GM23338 (cell line): Measurements from ENCODE around the gene FRY. TPM values are rescaled to one million over a fixed set of nuclear protein-coding genes. Genes with fewer than 3 reads are reported as not detected.

Experiments
- ATAC-seq: fragments of 200-7000 bp; cut with Tn5 transposase; 3 replicates; pipeline ENCODE4 v1.9.1; 2020
- DNase-seq: peaks from one replicate; pipeline ENCODE4 v3.0.0-alpha.2; 2015; ENCODE audit warnings: low spot score
- H2AFZ ChIP-seq: fragments of 200-600 bp; sonication (generic); 2 replicates; pipeline ENCODE4 v1.8.0; 2016; ENCODE audit warnings: antibody characterized with exemption, mild to moderate bottlenecking, moderate library complexity
- H3F3A ChIP-seq: fragments of 200-600 bp; sonication (generic); replicated peaks from 2 replicates; pipeline ENCODE4 v1.8.0; 2017; ENCODE audit warnings: antibody characterized with exemption, mixed run types, low read depth
- H3K27ac ChIP-seq: fragments of 200-600 bp; sonication (generic); 2 replicates; pipeline ENCODE4 v1.6.1; 2016; ENCODE audit warnings: low read depth
- H3K27me3 ChIP-seq: fragments of 200-600 bp; sonication (generic); 2 replicates; pipeline ENCODE4 v1.8.0; 2016; ENCODE audit warnings: mild to moderate bottlenecking, mixed run types, moderate library complexity; ENCODE audit not compliant: insufficient read depth
- H3K36me3 ChIP-seq: fragments of 200-600 bp; sonication (generic); 2 replicates; pipeline ENCODE4 v1.8.0; 2016; ENCODE audit warnings: mild to moderate bottlenecking; ENCODE audit not compliant: insufficient read depth
- H3K4me1 ChIP-seq: fragments of 200-600 bp; sonication (generic); 2 replicates; pipeline ENCODE4 v1.8.0; 2016; ENCODE audit warnings: mild to moderate bottlenecking, moderate library complexity; ENCODE audit not compliant: insufficient read depth
- H3K4me2 ChIP-seq: fragments of 200-600 bp; sonication (generic); 2 replicates; pipeline ENCODE4 v1.7.1; 2017; ENCODE audit warnings: mixed run types
- H3K4me3 ChIP-seq: fragments of 200-600 bp; sonication (generic); 2 replicates; pipeline ENCODE4 v1.6.1; 2016; ENCODE audit warnings: mixed run types
- H3K79me2 ChIP-seq: fragments of 200-600 bp; sonication (generic); replicated peaks from 2 replicates; pipeline ENCODE4 v1.8.0; 2017; ENCODE audit warnings: mild to moderate bottlenecking; ENCODE audit not compliant: insufficient read depth
- H3K9me2 ChIP-seq: fragments of 200-600 bp; sonication (generic); 2 replicates; pipeline ENCODE4 v1.8.0; 2017; ENCODE audit not compliant: insufficient read depth
- H4K20me1 ChIP-seq: fragments of 200-600 bp; sonication (generic); replicated peaks from 2 replicates; pipeline ENCODE4 v1.8.0; 2017; ENCODE audit warnings: mild to moderate bottlenecking; ENCODE audit not compliant: insufficient read depth
- H3K27ac Mint-ChIP-seq: 2 replicates; pipeline ENCODE4 v1.8.0; 2020; ENCODE audit warnings: inconsistent platforms, mild to moderate bottlenecking, moderate library complexity, mixed read lengths
- H3K27me3 Mint-ChIP-seq: 3 replicates; pipeline ENCODE4 v1.8.0; 2022; ENCODE audit warnings: low read depth, mild to moderate bottlenecking, moderate library complexity, mixed read lengths, inconsistent platforms; ENCODE audit not compliant: insufficient read depth, poor library complexity
- H3K36me3 Mint-ChIP-seq: 3 replicates; pipeline ENCODE4 v1.8.0; 2021; ENCODE audit warnings: low read depth, mild to moderate bottlenecking, inconsistent platforms, moderate library complexity, mixed read lengths
- H3K4me1 Mint-ChIP-seq: 3 replicates; pipeline ENCODE4 v1.8.0; 2020; ENCODE audit warnings: mild to moderate bottlenecking, inconsistent platforms, mixed read lengths
- H3K4me3 Mint-ChIP-seq: 3 replicates; pipeline ENCODE4 v1.8.0; 2021; ENCODE audit warnings: moderate library complexity, mild to moderate bottlenecking, inconsistent platforms, mixed read lengths
- H3K9me3 Mint-ChIP-seq: 3 replicates; pipeline ENCODE4 v1.8.0; 2020; ENCODE audit warnings: moderate library complexity, mild to moderate bottlenecking, inconsistent platforms, mixed read lengths
- CREB1 ChIP-seq: fragments of 250-450 bp; sonication (Bioruptor Pico); IDR thresholded peaks from 2 replicates; pipeline ENCODE4 v1.5.0; 2020; ENCODE audit warnings: low read depth, mild to moderate bottlenecking, moderate library complexity
- CTCF ChIP-seq, 2 experiments: fragments of 200-600 bp in 1 of 2; sonication (generic) in 1 of 2; conservative IDR thresholded peaks; 2 replicates each; pipeline versions ENCODE4 v1.5.1 to v1.6.1; 2016 to 2017; ENCODE audit warnings: antibody characterized with exemption in 2 of 2, low read depth in 2 of 2, mild to moderate bottlenecking in 2 of 2, moderate library complexity in 1 of 2
- ETS1 ChIP-seq: IDR thresholded peaks from 2 replicates; pipeline ENCODE4 v1.6.1; 2016; ENCODE audit warnings: antibody characterized with exemption
- EZH2 ChIP-seq: fragments of 200-600 bp; sonication (generic); IDR thresholded peaks from one replicate; pipeline ENCODE4 v1.8.0; 2017; ENCODE audit warnings: antibody characterized with exemption, mild to moderate bottlenecking, low read depth; ENCODE audit not compliant: unreplicated experiment
- EZH2phosphoT487 ChIP-seq: fragments of 200-600 bp; sonication (generic); IDR thresholded peaks from one replicate; pipeline ENCODE4 v1.8.1; 2018; ENCODE audit warnings: antibody characterized with exemption; ENCODE audit not compliant: unreplicated experiment
- JUNB ChIP-seq: IDR thresholded peaks from one replicate; pipeline ENCODE4 v1.6.1; 2016; ENCODE audit warnings: antibody characterized with exemption; ENCODE audit not compliant: unreplicated experiment
- POLR2AphosphoS5 ChIP-seq: IDR thresholded peaks from 2 replicates; pipeline ENCODE4 v1.6.1; 2016; ENCODE audit warnings: antibody characterized with exemption, low read depth
- STAT1 ChIP-seq: IDR thresholded peaks from one replicate; pipeline ENCODE4 v1.6.1; 2016; ENCODE audit warnings: antibody characterized with exemption; ENCODE audit not compliant: unreplicated experiment
- ZNF114 ChIP-seq: fragments of 250-450 bp; sonication (Bioruptor Pico); IDR thresholded peaks from 2 replicates; pipeline ENCODE4 v1.5.0; 2020; ENCODE audit warnings: mild to moderate bottlenecking, moderate library complexity
- ZNF331 ChIP-seq: fragments of 250-450 bp; sonication (Bioruptor Pico); IDR thresholded peaks from 2 replicates; pipeline ENCODE4 v1.5.0; 2020; ENCODE audit warnings: low read depth, mild to moderate bottlenecking, moderate library complexity
- polyA plus RNA-seq: library from polyadenylated mRNA; unstranded; fragments of >200 nt; fragmentation: Nextera tagmentation; extraction: Ambion mirVana; gene quantifications from 2 replicates; pipeline ENCODE4 v1.2.1, GENCODE V29; 2016
- total RNA-seq: library from RNA; depleted of rRNA; stranded (reverse); fragments of >200 nt; shearing (Covaris generic); gene quantifications from 2 replicates; pipeline ENCODE4 v1.2.3, GENCODE V29; 2014

Gene FRY
- total and polyA plus RNA-seq, 2 experiments from 2014 or later, result 2.4 to 10.1 TPM

GRCh38 chr13:32259116-32259515 is 227.5 kb downstream of the FRY start:
- no peak overlapping the region for H3K4me3 ChIP-seq
- H4K20me1 ChIP-seq, result no peaks in the 10 kb centered on the region
- no peaks in the 10 kb centered on the region for H3F3A ChIP-seq
- TF ChIP-seq ZNF331 (no peak), CTCF (conservative IDR thresholded peaks at IDR 0.05; ENCODE audit: low read depth in 2 of 2) (peak; percentile 22 to 30; a peak in 3 of 4 replicates)
- Mint-ChIP-seq H3K4me1 (no peaks in the 10 kb centered on the region), H3K9me3 (no peaks in the 10 kb centered on the region), H3K27ac (no peak overlapping the region), H3K27me3 (peaks cover 2% of the 10 kb centered on the region), H3K36me3 (no peaks in the 10 kb centered on the region), H3K4me3 (no peak overlapping the region)
- no peaks in the 10 kb centered on the region for H3K4me1 ChIP-seq
- no peaks in the 10 kb centered on the region for H3K27me3 ChIP-seq
- peak; percentile 49 for DNase-seq
- H3K9me2 ChIP-seq, result no peaks in the 10 kb centered on the region
- H2AFZ ChIP-seq, result no peak overlapping the region
- H3K79me2 ChIP-seq, result no peaks in the 10 kb centered on the region
- H3K27ac ChIP-seq, result no peak overlapping the region
- H3K36me3 ChIP-seq, result no peaks in the 10 kb centered on the region
- no peak overlapping the region for H3K4me2 ChIP-seq
- peak; percentile 70 for ATAC-seq

GRCh38 chr13:32261567-32261966 is 230.0 kb downstream of the FRY start:
- Mint-ChIP-seq H3K27me3 (no peaks in the 10 kb centered on the region), H3K9me3 (no peaks in the 10 kb centered on the region), H3K27ac (no peak overlapping the region), H3K4me3 (no peak overlapping the region), H3K36me3 (no peaks in the 10 kb centered on the region), H3K4me1 (no peaks in the 10 kb centered on the region)
- Histone ChIP-seq H3K27ac (no peak overlapping the region), H3K4me2 (no peak overlapping the region), H3K4me1 (no peaks in the 10 kb centered on the region), H3K79me2 (no peaks in the 10 kb centered on the region), H3K4me3 (no peak overlapping the region), H3K27me3 (no peaks in the 10 kb centered on the region), H2AFZ (no peak overlapping the region), H3K36me3 (no peaks in the 10 kb centered on the region), H3K9me2 (no peaks in the 10 kb centered on the region), H4K20me1 (no peaks in the 10 kb centered on the region), H3F3A (no peaks in the 10 kb centered on the region)
- no peak for DNase-seq
- ATAC-seq, result no peak
- TF ChIP-seq ETS1 (no peak), EZH2 (no peak), CREB1 (no peak), ZNF114 (no peak), JUNB (no peak), POLR2AphosphoS5 (no peak), EZH2phosphoT487 (no peak), STAT1 (no peak)
